Measurements from ENCODE around the gene FOXJ2. TPM values are rescaled to one million over a fixed set of nuclear protein-coding genes. Genes with fewer than 3 reads are reported as not detected.
A peak's percentile ranks its signal among the peaks of the same experiment; 100 is the strongest.
"Not testable (repeated sequence)": the region's sequence is repeated elsewhere in the genome, so short reads cannot be mapped to it uniquely, and the experiment has no call there.

The FOXJ2 gene
- total RNA-seq, 1 donor from 2014 or later: 24.0 TPM

DNA sequence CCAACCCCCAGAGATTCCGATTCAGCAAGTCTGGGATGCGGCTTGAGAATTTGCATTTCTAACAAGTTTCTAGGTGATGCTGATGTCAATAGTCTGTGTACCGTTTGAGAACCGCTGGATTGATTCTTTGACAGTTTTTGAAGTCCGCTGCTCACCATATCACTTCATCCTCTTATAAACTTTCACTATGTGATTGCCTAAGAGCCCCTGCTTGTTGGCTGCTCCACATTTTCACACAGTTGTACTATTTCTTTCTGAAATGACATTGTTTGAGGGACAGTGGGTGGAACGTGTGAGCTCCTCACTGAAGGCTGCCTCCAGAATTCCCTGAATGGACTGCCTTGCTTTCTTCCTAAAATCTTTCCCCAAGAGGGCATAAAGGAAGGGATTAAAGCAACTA lies 26.0 kb downstream of the FOXJ2 start:
- TF ChIP-seq, protein P1, sequence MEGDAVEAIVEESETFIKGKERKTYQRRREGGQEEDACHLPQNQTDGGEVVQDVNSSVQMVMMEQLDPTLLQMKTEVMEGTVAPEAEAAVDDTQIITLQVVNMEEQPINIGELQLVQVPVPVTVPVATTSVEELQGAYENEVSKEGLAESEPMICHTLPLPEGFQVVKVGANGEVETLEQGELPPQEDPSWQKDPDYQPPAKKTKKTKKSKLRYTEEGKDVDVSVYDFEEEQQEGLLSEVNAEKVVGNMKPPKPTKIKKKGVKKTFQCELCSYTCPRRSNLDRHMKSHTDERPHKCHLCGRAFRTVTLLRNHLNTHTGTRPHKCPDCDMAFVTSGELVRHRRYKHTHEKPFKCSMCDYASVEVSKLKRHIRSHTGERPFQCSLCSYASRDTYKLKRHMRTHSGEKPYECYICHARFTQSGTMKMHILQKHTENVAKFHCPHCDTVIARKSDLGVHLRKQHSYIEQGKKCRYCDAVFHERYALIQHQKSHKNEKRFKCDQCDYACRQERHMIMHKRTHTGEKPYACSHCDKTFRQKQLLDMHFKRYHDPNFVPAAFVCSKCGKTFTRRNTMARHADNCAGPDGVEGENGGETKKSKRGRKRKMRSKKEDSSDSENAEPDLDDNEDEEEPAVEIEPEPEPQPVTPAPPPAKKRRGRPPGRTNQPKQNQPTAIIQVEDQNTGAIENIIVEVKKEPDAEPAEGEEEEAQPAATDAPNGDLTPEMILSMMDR (IDR thresholded peaks at IDR 0.05): no peak
- Mint-ChIP-seq H3K9me3 (ENCODE audit: low read depth) (no peaks in the 10 kb centered on the region), H3K4me1 (ENCODE audit: low read depth) (peaks cover 12% of the 10 kb centered on the region), H3K27me3 (ENCODE audit: low read depth) (no peaks in the 10 kb centered on the region), H3K27ac (ENCODE audit: unreplicated experiment) (no peak overlapping the region), H3K4me3 (ENCODE audit: unreplicated experiment) (no peak overlapping the region), H3K36me3 (ENCODE audit: low read depth) (peaks cover 14% of the 10 kb centered on the region)
- DNase-seq (ENCODE audit: low spot score): no peak

DNA sequence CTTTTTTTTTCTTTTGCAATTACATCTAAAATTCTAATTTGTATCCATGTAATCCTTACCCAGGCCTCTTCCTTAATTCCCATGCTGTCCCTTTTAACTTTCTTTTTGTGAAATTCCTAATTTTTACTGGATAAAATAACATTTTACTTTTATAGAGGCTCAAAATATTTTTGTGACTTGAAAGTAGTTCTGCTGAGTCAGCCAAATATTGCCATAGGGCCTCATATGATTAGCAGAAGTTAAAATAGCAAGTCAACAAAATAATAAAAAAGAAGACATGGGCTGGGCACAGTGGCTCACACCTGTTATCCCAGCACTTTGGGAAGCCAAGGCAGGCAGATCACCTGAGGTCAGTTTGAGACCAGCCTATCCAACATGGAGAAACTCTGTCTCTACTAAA lies 31.6 kb downstream of the FOXJ2 start:
- Mint-ChIP-seq H3K4me1 (ENCODE audit: low read depth) (peaks cover 11% of the 10 kb centered on the region), H3K27ac (ENCODE audit: unreplicated experiment) (no peak overlapping the region), H3K9me3 (ENCODE audit: low read depth) (no peaks in the 10 kb centered on the region), H3K36me3 (ENCODE audit: low read depth) (no peaks in the 10 kb centered on the region), H3K27me3 (ENCODE audit: low read depth) (no peaks in the 10 kb centered on the region), H3K4me3 (ENCODE audit: unreplicated experiment) (no peak overlapping the region)
- TF ChIP-seq, protein P1 (IDR thresholded peaks at IDR 0.05): no peak
- DNase-seq (ENCODE audit: low spot score): no peak

DNA sequence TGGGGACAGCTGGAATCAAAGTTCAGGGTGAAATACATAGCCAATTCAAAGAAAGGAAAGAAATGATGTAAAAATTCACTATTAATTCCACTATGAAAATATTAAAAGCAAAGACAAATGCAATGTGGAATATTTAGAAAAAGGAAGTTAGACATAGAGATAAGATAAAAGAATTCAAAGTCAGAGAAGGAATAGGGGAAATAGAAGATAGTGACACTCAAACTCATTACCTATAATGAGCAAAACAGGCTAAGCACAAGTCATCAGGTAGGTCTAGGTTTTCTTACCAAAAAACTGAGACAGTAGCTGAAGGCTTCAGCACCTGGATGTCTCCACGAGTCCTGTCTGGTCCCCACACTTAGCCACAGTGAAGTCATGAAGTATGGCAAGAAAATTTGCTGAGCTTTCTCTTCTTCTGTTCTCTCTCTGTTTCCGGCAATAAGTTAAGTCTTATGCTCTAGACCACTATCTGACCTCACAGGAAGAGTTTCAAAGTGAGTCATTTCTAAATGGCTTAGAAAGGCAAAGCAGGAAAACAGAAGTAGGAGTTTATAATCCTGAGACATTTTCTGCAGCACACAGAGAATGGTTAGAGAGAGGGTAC lies 33.6 kb downstream of the FOXJ2 start, which contains the start of gene C3AR1:
C3AR1 (minus strand) TSS at position 369 of the 604 bp plus-strand sequence. CDS start 6,174 bp downstream, outside the sequence.
- H3K36me3 Mint-ChIP-seq (ENCODE audit: low read depth): no peaks in the 10 kb centered on the region
- peak within 1 kb of the TSS; percentile 24 for H3K27ac Mint-ChIP-seq (ENCODE audit: unreplicated experiment)
- TF ChIP-seq, protein P1 (IDR thresholded peaks at IDR 0.05): no peak
- no peaks in the 10 kb centered on the region for H3K27me3 Mint-ChIP-seq (ENCODE audit: low read depth)
- no peaks in the 10 kb centered on the region for H3K9me3 Mint-ChIP-seq (ENCODE audit: low read depth)
- peaks cover 11% of the 10 kb centered on the region for H3K4me1 Mint-ChIP-seq (ENCODE audit: low read depth)
- DNase-seq (ENCODE audit: low spot score): no peak
- H3K4me3 Mint-ChIP-seq (ENCODE audit: unreplicated experiment): peak within 1 kb of the TSS; percentile 22

DNA sequence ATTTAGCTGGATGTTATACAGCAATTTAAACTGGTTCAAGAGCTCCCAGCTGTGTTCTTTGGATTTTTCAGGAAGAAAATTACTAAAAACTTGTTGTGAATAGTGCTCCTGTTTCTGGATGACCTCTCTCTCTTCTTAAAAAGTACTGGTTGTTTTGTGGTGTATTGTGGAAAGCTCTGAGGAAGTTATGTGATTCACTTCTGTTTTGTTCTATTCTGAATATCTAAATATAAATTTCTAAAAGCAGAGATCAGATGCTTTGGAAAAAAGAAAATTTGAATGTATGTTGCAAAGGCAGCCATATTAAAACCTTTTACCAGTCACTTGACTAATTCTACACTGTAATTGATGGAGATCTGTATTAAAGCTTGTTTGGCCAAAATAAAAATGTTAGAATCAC lies 37.1 kb downstream of the FOXJ2 start:
- DNase-seq (ENCODE audit: low spot score): no peak
- H3K4me3 Mint-ChIP-seq (ENCODE audit: unreplicated experiment): no peak overlapping the region
- no peaks in the 10 kb centered on the region for H3K9me3 Mint-ChIP-seq (ENCODE audit: low read depth)
- TF ChIP-seq, protein P1 (IDR thresholded peaks at IDR 0.05): no peak
- no peaks in the 10 kb centered on the region for H3K27me3 Mint-ChIP-seq (ENCODE audit: low read depth)
- peaks cover 11% of the 10 kb centered on the region for H3K4me1 Mint-ChIP-seq (ENCODE audit: low read depth)
- H3K27ac Mint-ChIP-seq (ENCODE audit: unreplicated experiment): no peak overlapping the region
- H3K36me3 Mint-ChIP-seq (ENCODE audit: low read depth): no peaks in the 10 kb centered on the region

DNA sequence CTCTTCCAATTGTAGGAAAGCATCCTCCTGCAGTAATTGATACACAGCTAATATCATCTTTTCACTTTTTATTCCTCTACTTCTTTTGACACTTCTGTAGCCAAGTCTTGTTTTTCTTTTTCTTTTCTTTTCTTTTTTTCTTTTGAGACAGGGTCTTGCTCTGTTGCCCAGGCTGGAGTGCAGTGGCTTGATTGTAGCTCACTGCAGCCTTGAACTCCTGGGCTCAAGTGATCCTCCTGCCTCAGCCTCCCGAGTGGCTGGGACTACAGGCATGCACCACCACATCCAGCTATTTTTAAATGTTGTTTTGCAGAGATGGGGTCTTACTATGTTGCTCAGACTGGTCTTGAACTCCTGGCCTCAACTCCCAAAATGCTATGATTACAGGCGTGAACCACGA lies 39.3 kb downstream of the FOXJ2 start:
- H3K4me1 Mint-ChIP-seq (ENCODE audit: low read depth); H3K36me3 Mint-ChIP-seq (ENCODE audit: low read depth); H3K27me3 Mint-ChIP-seq (ENCODE audit: low read depth); DNase-seq (ENCODE audit: low spot score); H3K4me3 Mint-ChIP-seq (ENCODE audit: unreplicated experiment); H3K27ac Mint-ChIP-seq (ENCODE audit: unreplicated experiment); H3K9me3 Mint-ChIP-seq (ENCODE audit: low read depth): not testable (repeated sequence)

DNA sequence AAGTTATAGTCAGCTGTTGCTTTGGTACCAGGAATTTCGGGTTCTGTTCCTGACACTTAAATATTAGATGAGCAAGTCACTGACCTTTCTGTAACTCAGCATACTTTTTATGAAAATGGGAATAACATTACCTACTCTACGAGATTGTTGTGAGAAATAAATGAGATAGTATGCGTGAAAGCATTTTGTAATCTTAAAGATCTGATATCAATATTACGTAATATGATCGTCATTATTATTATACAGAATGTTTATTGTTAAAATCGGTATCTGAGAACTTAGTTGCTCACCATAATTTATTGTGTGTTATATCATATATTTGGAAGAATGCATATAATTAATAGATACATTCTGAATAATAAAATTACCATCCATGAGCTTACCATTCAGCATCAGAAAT lies 43.4 kb downstream of the FOXJ2 start:
- no peaks in the 10 kb centered on the region for H3K27me3 Mint-ChIP-seq (ENCODE audit: low read depth)
- H3K9me3 Mint-ChIP-seq (ENCODE audit: low read depth): no peaks in the 10 kb centered on the region
- no peaks in the 10 kb centered on the region for H3K36me3 Mint-ChIP-seq (ENCODE audit: low read depth)
- H3K4me1 Mint-ChIP-seq (ENCODE audit: low read depth): peaks cover 6% of the 10 kb centered on the region
- no peak for DNase-seq (ENCODE audit: low spot score)
- TF ChIP-seq, protein P1 (IDR thresholded peaks at IDR 0.05): no peak
- no peak overlapping the region for H3K27ac Mint-ChIP-seq (ENCODE audit: unreplicated experiment)
- no peak overlapping the region for H3K4me3 Mint-ChIP-seq (ENCODE audit: unreplicated experiment)
